Measurements from ENCODE around the gene CAMSAP3. TPM values are rescaled to one million over a fixed set of nuclear protein-coding genes. Genes with fewer than 3 reads are reported as not detected.

Gene CAMSAP3
- total and polyA plus RNA-seq, 2 donors from 2014 or later = 18.5 to 19.3 TPM

- H3K36me3 ChIP-seq (ENCODE audit: control insufficient read depth in 2 of 3, insufficient read depth in 3 of 3, low read length in 3 of 3) = peaks cover 0 to 10% (median 5%) of the 10 kb centered on the region in 3 donors
- intact Hi-C loops (cut with DNase I) = no loop called here
- DNase-seq (no peak), FAIRE-seq (no peak)
- H3K9me3 ChIP-seq (ENCODE audit: control insufficient read depth in 2 of 3, insufficient read depth in 1 of 3, low read length in 3 of 3) = no peaks in the 10 kb centered on the region
- no peak for TF ChIP-seq CTCF (IDR thresholded peaks at IDR 0.05; ENCODE audit: borderline replicate concordance, extremely low read depth, insufficient read depth)
- no peak overlapping the region for H3K9ac ChIP-seq (ENCODE audit: low read length in 3 of 3)
- H3K4me3 ChIP-seq (ENCODE audit: low read length in 3 of 3) = no peak overlapping the region
- H3K27me3 ChIP-seq (ENCODE audit: control insufficient read depth, insufficient read depth, low read length) = no peaks in the 10 kb centered on the region
- H3K4me1 ChIP-seq (ENCODE audit: control insufficient read depth in 2 of 3, insufficient read depth in 2 of 3, low read depth in 1 of 3, low read length in 3 of 3) = peaks cover 0 to 17% (median 0%) of the 10 kb centered on the region in 3 donors
- H3K27ac ChIP-seq (ENCODE audit: low read depth in 2 of 2, low read length in 2 of 2) = no peak overlapping the region
Observed at GRCh38 chr19:7639863-7640348, 44.2 kb downstream of the CAMSAP3 start.

DNA sequence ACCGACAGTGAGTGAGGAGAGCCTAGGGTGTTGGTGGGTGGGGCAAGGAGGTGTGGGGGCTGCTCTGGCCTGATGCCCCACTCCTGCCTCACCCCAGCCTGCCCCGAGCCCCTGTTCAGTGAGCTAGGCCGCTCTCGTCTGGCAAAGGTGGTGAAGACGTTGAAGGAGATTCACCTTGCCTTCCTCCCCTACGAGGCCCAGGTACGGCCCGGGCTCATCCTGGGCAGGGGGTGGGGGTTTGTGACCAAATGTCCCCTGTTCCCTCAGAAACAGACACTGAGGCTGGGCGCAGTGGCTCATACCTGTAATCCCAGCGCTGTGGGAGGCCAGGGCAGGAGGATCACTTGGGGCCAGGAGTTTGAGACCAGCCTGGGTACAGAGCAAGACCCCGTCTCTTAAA lies 45.1 kb downstream of the CAMSAP3 start:
- peaks cover 0 to 14% (median 0%) of the 10 kb centered on the region in 3 donors for H3K4me1 ChIP-seq (ENCODE audit: control insufficient read depth in 2 of 3, insufficient read depth in 2 of 3, low read depth in 1 of 3, low read length in 3 of 3)
- H3K9me3 ChIP-seq (ENCODE audit: control insufficient read depth in 2 of 3, insufficient read depth in 1 of 3, low read length in 3 of 3) = no peaks in the 10 kb centered on the region
- no peaks in the 10 kb centered on the region for H3K27me3 ChIP-seq (ENCODE audit: control insufficient read depth, insufficient read depth, low read length)
- peaks cover 0 to 10% (median 5%) of the 10 kb centered on the region in 3 donors for H3K36me3 ChIP-seq (ENCODE audit: control insufficient read depth in 2 of 3, insufficient read depth in 3 of 3, low read length in 3 of 3)
- FAIRE-seq = no peak
- no peak overlapping the region for H3K27ac ChIP-seq (ENCODE audit: low read depth in 2 of 2, low read length in 2 of 2)
- H3K4me3 ChIP-seq (ENCODE audit: low read length in 3 of 3) = no peak overlapping the region
- intact Hi-C loops (cut with DNase I) = no loop called here
- no peak overlapping the region for H3K9ac ChIP-seq (ENCODE audit: low read length in 3 of 3)
- no peak for TF ChIP-seq CTCF (IDR thresholded peaks at IDR 0.05; ENCODE audit: borderline replicate concordance, extremely low read depth, insufficient read depth)
- DNase-seq = no peak

DNA sequence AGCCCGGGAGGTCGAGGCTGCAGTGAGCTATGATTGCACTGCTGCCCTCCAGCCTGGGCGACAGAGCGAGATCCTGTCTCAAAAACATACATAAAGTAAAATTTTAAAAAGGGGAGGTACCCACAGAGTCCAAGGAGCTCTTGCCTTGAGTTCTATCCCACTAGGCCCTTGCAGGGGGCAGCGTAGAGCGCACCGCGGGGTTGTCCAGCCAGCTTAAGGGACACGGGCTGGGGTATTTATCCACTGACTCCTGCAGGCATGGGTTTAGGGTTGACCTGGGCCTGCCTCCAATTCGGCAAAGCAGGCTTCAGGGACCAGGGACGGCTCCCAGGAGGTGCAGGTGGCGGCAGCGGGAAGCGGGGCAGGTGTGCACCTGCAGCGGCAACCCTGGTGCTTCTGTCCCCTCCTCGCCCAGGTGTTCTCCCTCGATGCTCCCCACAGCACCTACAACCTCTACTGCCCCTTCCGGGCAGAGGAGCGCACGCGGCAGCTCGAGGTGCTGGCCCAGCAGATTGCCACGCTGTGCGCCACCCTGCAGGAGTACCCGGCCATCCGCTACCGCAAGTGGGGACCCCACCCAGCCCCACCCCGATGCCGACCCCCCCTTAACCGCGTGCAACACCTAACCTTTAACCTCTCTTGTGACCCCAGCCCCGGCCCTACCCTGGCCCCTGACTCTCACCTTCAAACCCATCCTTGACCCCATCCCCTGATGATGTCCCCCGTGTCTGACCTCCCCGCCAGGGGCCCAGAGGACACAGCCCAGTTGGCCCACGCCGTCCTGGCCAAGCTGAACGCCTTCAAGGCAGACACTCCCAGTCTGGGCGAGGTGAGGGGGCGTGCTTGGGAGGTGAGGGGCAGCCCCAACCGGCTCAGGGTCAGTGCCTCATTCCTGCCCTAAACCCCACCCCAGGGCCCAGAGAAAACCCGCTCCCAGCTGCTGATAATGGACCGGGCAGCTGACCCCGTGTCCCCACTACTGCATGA lies 45.9 kb downstream of the CAMSAP3 start:
- Histone ChIP-seq H3K9ac (ENCODE audit: low read length in 3 of 3) (no peak overlapping the region), H3K4me3 (ENCODE audit: low read length in 3 of 3) (no peak overlapping the region), H3K27me3 (ENCODE audit: control insufficient read depth, insufficient read depth, low read length) (no peaks in the 10 kb centered on the region), H3K27ac (ENCODE audit: low read depth in 2 of 2, low read length in 2 of 2) (no peak overlapping the region), H3K4me1 (ENCODE audit: control insufficient read depth in 2 of 3, insufficient read depth in 2 of 3, low read depth in 1 of 3, low read length in 3 of 3) (peaks cover 0 to 7% (median 0%) of the 10 kb centered on the region in 3 donors), H3K9me3 (ENCODE audit: control insufficient read depth in 2 of 3, insufficient read depth in 1 of 3, low read length in 3 of 3) (no peaks in the 10 kb centered on the region), H3K36me3 (ENCODE audit: control insufficient read depth in 2 of 3, insufficient read depth in 3 of 3, low read length in 3 of 3) (peaks cover 0 to 10% (median 5%) of the 10 kb centered on the region in 3 donors)
- FAIRE-seq (no peak), DNase-seq (no peak)
- intact Hi-C loops (cut with DNase I) = no loop called here
- TF ChIP-seq CTCF (IDR thresholded peaks at IDR 0.05; ENCODE audit: borderline replicate concordance, extremely low read depth, insufficient read depth) = no peak
